HG03159 (cell line): ENCODE data around the gene KIAA1210.

Experiments used
- ATAC-seq: cut with Tn5 transposase; IDR thresholded peaks from one replicate; pipeline ENCODE4 v1.9.1; 2021; ENCODE audit warnings: mild to moderate bottlenecking, moderate library complexity; ENCODE audit not compliant: unreplicated experiment

The KIAA1210 gene

DNA sequence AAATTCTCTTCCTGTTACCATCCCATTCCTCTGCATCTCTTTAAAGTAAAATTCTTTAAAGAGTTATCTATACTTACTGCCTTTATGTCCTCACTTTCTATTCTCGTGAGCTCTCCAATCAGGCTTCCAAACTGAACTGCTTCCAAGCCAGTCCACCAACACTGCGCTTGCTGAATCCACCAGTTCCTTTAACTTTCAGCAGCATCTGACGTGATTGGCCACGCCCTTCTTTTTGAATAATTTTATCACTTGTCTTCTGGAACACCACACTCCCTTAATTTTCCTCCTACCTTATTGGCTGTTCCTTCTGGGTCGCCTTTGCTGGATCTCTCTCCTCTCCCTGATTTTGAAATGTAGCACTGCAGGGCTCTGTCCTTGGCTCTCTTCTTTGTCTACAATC lies at the start of gene KIAA1210:
Gene KIAA1210 (minus strand): TSS at position 163 of the 400 bp plus-strand sequence. CDS start 4,170 bp downstream, outside the sequence.
- ATAC-seq: no peak

DNA sequence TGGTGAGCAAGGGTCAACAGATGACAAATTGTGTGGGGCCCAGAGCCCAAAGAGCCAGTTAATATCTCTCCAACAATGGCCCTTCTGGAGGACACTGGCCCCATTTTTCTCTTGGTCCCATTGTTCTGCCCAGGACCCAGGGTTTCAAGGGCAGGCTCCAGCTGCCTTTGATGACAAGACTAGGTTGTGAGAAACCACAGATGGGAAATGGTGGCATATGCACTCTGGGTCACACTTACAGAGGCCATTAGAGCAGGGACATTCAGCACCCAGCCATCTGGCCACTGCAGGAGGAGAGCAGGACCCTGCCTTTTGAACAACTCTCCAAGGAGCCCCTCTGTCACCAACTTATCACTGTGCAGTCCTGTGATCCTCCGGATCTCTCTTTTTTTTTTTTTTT lies 49.7 kb upstream of the KIAA1210 start:
- no peak for ATAC-seq

DNA sequence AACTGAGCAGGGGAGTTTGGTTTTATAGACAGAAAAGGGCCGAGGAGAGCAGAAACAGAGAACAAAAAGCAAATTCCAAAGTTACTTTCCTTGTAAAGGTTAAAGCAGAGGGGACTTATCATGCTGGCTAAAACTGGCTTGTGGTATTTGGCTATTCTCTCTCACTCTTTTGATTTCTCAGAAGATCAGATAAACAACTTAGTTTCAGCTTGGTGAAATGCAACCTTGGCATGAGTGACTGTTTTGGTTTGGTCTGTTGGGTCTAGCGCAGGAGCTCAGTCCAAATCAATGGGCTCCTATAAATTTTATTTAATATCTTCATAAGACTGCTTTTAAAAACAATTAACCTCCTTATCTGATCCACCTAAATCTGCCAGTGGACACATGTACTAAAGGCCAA lies 47.3 kb upstream of the KIAA1210 start:
- ATAC-seq: no peak

DNA sequence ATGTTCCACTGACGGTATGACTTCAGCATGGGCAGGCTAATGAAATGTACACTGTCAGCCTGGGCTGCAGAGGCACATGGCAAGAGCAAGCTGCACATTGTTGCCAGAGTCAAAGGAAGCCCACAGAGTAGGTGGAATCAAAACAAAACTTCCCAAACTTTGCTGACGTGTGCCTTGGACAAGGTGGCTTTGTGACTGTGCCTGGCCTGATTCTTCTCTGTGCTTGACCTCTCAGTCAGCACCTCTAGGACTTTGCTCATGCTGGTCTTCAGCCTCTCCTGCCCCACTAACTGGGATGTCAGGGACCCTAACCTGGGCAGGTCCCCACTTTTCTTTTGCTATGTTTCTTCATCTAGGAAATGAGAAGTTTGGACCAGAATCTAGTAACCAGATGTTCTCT lies 40.5 kb upstream of the KIAA1210 start:
- ATAC-seq: no peak

DNA sequence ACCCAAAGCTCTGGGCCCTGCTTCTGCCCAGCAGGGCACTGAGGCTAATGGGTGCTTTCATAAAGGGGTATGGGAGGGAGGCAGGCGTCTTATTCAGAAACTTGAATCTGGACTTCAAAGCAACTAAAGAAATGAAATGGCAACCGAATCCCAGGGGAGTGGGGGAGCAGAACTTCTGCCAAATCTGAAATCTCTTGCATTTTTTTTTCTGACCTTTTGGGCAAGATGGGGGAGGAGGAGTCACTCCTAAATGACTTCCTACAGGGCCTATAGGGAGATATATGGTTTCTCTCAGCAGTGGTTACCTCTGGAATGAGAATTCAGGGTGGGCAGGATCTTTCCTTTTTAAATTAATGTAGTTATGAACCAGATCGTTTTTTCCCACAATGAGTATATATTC lies 30.6 kb upstream of the KIAA1210 start:
- ATAC-seq: no peak

DNA sequence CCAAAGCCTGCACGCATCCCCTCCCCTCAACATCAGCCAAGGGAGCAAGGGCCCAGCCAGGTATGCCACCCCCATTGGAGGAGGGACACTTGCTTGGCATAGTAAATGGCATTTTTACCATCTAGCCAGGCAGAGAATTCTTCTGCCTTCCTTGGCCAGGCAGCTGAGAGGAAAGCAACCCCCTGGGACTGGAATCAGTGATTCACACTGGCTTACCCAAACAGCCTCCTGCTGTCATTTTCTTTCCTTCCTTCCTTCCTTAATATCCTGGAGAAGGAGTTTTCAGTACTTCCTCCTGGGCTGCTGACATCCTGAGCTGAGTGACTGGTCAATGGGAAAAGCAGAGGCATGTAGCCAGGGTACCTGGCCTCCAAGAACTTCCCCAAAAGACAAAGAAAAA lies 28.6 kb upstream of the KIAA1210 start:
- ATAC-seq: no peak

DNA sequence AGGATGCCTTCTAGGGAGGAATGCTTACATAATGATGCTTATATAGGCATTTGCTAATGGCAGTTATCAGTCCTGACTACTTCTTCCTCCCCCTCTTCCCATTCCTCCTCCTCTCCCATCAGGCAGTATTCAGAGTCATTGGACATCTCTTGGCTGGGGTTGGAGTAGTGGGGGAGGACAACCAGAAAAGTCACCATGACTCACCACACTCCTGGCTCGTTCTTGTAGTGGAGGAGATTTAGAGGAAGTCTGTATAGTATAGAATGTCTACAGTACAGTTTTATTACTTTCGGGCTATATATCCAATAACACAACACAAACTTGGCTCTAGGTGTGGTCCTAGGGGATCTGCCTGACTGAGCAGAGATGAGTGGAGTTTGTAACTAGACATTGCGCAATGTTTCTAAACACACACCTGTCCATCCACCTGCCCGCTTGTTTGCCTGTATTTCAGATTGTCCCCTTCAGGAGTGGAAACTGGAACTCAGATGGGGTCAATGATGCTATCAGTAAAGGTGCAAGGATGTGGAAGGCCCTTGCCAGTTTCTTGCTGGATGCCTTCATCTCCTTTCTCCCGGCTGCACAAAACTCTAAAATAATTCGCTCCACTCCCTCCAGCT lies 27.9 kb upstream of the KIAA1210 start:
- no peak for ATAC-seq

DNA sequence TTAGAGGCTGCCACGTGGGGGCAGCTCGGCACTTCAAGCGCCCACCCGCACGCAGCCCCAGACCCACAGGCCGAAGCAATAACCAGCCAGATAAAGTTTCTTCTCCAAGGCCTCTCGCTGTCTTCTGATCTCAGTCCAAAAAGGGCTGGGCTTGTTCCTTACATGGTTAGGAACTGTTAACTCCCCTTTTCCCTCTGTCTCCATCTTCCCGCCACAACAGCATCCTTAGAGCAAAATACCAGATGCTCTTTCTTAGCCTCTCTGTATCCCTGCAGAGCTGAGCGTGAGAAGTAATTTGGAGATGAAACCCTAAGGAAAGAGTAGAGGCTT lies 23.4 kb upstream of the KIAA1210 start:
- no peak for ATAC-seq

DNA sequence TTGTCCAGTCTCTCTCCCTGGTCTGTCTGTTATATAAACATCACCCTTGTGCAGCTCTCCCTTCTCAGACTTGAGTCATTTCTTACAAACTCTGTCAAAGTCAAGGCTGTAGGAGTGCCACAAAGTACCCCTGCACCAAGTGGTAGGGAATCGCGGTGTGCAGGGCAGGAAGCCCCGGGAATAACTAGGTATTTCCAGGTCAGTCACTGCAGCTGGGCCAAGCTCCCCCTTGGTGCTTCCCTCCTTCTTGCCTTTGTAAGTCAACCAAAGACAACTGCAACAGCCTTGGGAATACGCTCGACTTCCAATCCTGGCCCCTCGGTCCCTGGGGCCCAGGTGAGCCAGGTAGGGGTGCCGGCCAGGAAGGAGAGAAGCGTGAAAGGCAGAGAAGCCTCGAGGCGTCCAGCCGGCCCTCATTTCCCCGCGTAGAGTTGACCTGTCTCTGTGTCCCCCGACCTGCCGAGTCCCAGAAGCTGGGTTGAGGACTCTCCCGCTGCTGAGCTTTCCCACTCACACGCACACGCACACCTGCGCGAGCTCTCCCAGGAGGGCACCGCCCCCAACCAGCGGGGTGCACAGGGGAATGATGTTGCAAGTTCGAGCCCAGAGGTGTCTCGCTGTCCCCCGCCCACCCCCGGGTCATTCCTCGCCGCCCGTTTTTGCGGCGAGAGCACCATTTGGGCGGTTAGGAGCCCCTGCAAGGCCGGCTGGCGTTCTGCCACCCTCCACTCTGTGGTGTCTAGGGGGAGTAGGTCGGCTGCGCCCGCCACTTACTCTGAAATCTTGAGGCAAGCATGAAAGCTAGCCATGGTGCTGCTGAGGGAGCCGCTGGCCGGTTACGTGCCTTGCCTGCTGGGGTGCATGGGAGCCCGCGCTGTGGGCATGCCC lies 22.8 kb upstream of the KIAA1210 start:
- ATAC-seq: no peak

DNA sequence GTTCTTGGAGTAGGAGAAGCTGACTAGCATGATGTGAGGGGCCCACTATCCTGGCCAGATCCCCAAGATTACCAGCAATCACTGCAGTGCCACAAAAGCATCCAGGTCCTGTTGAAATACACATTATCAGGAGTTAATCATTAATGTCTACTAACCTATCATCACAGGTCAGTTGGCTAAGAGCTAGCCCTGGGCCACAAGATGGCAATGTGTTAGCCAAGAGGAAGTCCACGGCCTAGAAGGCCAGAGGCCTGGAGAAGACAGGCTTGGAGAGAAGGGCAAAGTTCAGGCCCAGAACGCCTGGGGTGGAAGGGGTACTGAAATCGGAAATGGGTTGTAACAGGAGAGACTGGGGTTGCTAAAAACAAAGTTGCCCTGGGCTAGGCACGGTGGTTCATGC lies 19.9 kb upstream of the KIAA1210 start:
- no peak for ATAC-seq

DNA sequence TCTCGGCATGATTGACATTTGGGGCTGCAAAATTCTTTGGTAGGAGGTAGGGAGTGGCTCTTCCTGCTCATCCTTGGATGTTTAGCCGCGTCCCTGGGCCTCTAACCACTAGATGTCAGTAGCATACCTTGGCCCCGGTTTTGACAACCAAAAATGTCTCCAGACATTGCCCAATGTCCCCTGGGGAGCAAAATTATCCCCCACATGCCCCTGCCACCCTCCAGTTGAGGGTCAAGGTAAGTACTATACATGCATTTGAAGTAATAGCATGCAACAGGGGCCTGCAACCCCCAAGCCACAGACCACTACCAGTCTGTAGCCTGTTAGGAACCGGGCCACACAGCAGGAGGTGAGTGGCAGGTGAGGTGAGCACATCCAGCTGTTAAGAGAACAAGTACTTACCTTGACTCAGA lies 17.6 kb upstream of the KIAA1210 start:
- no peak for ATAC-seq

DNA sequence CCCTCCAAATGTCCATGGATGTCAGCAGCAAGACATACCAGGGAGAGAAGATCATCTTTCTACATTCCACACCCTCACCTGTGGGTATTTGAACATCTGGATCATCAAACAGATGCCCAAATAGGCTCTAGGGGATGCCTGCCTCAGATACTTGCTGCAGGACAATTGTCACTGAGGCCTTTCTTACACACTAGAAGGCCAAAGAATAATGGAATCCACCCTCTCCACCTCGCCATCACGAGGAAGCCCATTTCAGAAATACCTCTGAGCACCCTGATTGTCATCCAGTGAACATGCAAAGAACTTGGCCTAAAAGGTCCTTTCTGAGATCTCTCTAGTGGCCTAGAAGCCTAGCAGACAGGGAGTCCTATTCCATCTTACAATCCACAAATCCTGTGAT lies 6.9 kb upstream of the KIAA1210 start:
- no peak for ATAC-seq

DNA sequence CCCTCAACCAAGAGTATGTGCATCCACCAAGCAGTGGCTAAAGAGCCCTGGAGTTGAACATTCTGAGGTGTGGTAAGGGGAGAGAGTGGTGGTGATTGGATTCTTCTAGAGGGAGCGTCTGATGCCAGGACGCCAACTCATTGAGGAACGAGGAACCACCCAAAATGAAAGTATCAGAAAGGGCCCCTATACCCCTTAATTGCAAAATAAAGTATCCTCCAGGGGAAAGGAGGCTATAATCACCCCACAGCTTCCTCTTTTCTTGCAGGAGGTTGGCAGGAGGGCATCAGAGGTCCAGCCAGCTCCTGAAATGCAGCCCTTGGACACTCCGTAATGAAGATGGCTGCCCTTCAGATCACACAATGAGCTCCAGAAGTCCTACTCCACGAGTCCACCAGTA lies 5.3 kb upstream of the KIAA1210 start:
- ATAC-seq: no peak

DNA sequence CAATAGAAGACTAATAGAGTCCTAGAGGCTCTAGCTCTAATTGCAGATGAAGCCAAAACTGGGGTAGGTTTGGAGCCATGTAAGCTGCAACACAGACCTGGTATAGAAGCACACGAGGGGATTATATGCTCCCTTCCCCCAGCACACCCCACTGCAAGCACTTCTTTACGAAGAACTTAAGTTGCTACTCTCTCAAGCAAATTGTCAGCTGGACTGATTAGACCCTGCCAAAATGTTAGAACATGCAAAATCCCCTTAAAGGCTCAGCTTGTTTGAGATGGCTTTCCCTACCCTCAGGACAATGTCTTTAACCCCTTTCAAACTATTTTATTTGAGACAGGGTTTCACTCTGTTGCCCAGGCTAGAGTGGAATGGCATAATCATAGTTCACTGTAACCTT lies 4.7 kb upstream of the KIAA1210 start:
- no peak for ATAC-seq

DNA sequence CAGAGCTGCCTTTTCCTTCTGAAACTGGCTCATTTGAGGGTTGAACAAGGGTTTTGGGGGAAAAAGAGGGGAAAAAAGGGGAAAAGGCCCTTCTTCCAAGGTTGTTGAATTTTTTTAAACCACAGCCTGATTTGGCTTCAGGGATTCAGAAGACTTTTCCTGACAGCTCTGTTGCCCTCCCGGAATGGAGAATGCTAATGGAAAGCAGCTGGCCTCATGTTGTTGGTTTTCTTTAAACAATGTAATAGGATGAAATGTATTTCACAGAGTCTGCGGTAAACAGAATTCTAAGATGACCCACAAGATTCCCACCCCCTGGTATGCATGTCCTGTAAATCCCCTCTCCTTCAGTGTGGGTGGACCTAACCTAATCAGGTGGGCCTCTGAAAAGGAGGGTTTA lies 3.3 kb upstream of the KIAA1210 start:
- no peak for ATAC-seq

DNA sequence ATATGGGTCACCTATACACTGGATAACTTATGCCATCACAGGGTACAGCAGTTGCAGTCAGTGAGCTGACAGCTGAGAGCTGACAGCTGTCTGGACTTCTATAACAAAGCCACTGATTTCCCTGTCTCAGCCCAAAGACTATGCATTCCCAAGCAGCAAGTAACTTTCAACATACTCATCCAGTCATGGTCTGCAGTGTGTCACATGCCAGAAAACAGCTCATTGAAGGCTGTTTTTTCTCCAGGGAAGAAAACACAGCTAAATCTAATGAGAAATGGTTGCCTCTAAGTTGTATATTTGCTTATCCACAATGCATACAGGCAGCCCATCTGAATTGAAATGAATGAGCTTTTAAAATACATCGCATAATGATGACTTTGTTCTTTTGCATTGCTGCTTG lies 6.3 kb downstream of the KIAA1210 start:
- ATAC-seq: no peak

DNA sequence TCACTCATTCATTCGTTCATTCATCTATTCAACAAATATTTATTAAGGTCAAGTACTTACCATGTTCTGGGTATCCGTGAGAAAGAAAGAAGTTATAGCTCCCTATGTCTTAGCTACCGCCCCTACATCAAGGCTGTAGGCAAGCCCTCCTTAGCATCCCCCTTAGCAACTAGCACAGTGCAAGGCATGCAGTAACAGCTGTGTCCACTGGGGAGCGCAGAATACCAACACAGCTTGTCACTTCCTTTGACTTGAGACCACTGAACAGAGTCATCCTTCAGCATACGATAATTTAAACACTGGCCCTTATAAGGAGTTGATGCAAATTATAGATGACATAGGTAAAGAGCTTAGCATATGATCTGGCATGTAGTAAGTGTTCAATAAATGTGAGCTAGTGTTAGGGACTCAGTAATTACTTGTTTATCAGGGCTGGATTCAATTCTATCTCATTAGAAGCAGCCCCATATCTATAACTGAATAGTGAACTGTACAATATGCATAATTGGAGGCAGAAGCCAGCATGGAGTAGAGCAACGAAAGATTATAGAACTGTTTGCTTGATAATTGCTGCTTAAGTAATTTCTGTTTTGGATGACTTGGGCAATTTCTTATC lies 8.7 kb downstream of the KIAA1210 start:
- ATAC-seq: peak; percentile 97

DNA sequence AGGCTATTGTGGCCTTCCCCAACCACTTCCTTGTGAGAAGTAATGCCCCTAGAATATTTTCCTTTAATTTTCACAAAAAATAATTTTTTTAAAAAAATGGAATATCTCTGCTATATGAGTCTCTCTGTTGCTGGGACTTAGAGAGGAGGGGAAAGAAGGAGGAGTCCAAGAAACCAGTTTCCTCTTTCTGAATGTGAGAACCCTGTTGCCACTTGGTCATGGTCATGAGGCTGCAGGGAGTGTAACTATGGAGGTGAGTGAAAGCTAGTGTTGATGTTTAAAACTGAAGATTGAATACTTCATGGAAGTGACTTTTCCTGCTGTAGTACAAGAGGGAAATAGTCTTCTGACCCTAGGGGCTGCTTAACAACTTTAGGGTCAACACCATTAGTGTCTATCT lies 20.4 kb downstream of the KIAA1210 start:
- no peak for ATAC-seq

DNA sequence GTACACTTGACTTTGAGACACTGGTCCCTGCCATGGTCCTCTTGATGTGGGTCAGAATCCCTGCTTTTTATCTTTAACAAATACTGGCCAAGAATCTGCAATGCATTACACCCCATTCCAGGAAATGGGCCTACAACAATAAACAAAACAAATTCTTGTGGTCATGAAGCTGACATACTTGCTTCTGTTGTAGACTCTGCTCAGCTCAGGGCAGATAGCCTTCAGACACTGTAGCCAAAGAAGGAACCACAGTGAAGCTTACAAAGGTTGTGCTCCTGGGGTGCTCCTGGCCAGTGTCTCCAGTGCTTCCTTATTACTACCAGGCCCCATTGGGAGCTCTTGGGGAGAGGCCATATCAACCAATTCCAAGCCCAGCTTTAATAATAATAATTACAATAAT lies 21.8 kb downstream of the KIAA1210 start:
- no peak for ATAC-seq

DNA sequence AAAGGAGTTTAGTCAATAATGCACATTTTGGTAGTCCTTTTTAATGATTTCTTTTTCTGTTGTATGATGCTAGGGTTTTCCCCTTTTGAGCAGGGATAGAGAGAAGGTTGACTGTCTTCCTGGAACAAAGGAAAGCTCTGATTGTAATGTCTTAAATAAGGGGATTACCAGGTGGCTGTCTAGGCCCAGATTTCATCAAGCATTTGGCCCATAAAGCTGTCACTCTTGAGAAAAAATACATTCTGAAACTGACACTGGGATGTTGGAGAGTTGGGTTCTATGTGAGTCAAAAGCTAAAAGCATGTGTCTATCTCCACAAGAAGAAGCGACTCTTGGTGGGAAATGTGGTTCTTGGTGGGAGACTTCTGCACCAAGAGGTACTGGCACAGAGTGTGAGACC lies 26.4 kb downstream of the KIAA1210 start:
- ATAC-seq: no peak

DNA sequence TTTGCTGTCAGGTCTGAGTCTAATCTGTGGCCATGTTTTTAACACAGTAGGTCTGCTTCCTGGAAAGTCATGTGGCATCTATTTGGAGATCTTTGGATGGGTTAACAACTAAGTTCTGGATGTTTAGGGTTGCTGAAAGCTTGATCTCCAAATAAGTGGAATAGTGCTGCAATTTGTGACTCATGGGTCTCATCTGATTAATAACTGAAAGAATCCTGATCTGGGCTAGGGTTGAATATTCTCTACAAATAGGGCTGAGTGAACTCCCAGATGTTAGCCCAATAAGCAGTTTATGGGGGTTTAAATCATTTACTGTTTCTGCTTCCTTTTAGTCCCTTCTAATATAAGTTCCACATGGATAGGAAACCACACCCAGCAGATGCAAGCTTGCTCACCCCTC lies 31.7 kb downstream of the KIAA1210 start:
- no peak for ATAC-seq

DNA sequence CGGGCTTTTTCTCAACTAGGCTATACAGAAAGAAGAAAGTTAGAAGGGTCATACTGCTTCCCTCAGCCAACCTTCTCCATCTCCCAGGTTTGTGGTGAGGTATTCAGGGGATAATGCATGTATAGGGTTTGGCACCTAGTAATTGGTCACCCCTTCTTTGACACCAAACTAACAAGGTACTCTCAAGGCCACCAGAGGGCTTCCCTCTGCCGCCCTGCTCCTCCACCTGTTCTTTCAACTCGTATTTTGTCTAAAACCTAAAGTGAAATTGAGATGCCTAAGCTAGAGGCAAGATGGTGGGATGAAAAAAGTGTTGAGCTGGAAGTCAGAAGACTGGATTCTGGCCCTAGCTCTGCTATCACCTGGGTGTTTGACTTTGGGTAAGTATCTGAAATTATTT lies 32.8 kb downstream of the KIAA1210 start:
- ATAC-seq: no peak
